Activated naive CD8-positive, alpha-beta T cell (primary cell): ENCODE results near the gene RIMS3.

Experiments
- H3K27ac Mint-ChIP-seq: one replicate; pipeline ENCODE4 v1.8.0; 2021; ENCODE audit warnings: mixed read lengths
- H3K27me3 Mint-ChIP-seq: one replicate; pipeline ENCODE4 v1.8.0; 2021; ENCODE audit warnings: mixed read lengths
- H3K36me3 Mint-ChIP-seq: one replicate; pipeline ENCODE4 v1.8.0; 2021; ENCODE audit warnings: mixed read lengths
- H3K4me1 Mint-ChIP-seq: one replicate; pipeline ENCODE4 v1.8.0; 2021; ENCODE audit warnings: low read depth, mixed read lengths
- H3K4me3 Mint-ChIP-seq: one replicate; pipeline ENCODE4 v1.8.0; 2021; ENCODE audit warnings: mild to moderate bottlenecking, mixed read lengths
- H3K9me3 Mint-ChIP-seq: one replicate; pipeline ENCODE4 v1.8.0; 2021; ENCODE audit warnings: low read depth, mixed read lengths

Gene RIMS3

DNA sequence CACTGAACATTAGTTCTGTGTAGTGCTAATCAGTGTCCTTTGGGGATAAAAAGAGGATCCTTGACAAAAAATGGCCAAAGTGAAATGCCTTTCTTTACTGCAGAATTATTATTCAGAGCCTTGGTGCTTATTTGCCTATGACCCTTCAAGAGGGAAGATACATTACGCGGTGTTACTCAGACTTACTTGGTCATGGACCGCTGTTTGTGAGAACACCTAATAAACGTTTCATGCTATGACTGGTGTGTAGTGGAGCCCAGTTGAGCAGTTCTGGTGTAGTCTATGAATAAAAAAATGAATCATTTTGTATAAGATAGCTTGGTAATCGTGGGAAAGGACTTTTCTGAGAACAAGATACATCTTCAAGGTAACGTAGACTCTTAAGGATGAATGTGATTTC, 34.3 kb upstream of the RIMS3 start:
- Mint-ChIP-seq H3K27ac (no peak overlapping the region), H3K4me1 (peaks cover 69% of the 10 kb centered on the region), H3K9me3 (no peaks in the 10 kb centered on the region), H3K36me3 (peaks cover 3% of the 10 kb centered on the region), H3K4me3 (no peak overlapping the region), H3K27me3 (no peaks in the 10 kb centered on the region)

DNA sequence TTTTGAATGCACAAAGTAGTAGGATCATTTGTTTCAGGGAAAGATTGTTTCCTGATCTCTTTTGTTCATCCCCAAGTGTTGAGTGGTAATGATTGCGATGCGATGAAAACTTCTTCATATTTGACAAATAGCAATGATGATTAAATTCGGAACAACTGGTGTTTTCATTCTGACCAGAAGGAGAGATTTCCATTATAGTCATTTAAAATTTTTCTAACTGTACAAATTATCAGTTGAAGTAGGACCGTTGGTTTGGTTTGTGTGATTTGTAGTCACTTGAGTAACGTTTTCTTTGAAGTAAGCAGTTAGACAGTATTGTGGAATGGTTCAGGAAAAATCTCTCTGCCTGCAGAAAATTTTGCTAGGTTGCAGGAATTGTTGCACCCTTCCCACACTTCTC, 32.0 kb upstream of the RIMS3 start:
- Mint-ChIP-seq H3K4me3 (no peak overlapping the region), H3K27me3 (no peaks in the 10 kb centered on the region), H3K9me3 (no peaks in the 10 kb centered on the region), H3K36me3 (peaks cover 9% of the 10 kb centered on the region), H3K4me1 (peaks cover 78% of the 10 kb centered on the region), H3K27ac (no peak overlapping the region)

DNA sequence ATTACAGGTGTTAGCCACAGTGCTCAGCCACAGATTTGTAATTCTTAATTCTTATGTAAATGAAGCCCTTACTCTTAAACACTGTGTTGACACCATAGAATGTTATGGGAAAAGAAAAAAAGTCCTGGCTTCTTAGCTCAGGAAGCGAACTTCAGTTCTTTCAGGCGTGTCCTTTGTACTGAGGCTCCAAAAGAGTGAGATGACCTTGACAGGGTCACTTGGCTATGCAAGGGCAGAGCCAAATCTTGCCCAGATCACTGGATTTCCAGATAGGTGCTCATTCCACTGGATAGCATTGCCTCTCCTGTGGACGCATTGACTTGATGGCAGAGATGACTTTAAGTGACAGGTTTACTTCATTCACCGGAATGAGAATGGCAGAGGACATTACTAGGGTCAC, 30.8 kb upstream of the RIMS3 start:
- no peaks in the 10 kb centered on the region for H3K9me3 Mint-ChIP-seq
- H3K4me3 Mint-ChIP-seq, result no peak overlapping the region
- H3K27ac Mint-ChIP-seq, result no peak overlapping the region
- peaks cover 76% of the 10 kb centered on the region for H3K4me1 Mint-ChIP-seq
- no peaks in the 10 kb centered on the region for H3K27me3 Mint-ChIP-seq
- H3K36me3 Mint-ChIP-seq, result peaks cover 9% of the 10 kb centered on the region

DNA sequence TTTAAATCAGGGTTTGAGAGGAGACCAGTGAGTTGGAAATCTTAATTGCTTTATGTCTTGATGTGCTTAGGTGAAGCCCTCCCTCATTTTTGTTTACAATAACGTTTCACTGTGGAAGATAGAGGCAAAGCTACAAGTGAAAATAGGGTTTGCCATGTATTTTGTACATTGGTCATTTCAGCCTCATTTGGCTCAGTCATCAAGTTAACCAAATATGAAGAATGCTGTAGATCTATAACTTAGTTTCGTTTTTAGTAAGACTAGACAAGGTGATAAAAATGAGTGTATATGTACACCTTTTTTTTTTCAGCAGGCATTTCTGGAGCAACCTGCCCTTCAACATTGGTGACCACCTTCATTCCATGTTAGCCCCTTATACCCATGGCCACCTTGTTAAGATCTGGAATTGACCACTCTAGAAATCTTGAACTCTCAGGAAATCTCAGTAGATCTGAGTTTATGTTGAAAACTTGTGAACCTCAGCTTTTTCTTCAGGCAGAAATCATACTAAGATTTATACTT, 28.9 kb upstream of the RIMS3 start:
- Mint-ChIP-seq H3K9me3 (no peaks in the 10 kb centered on the region), H3K4me3 (peak overlapping the region; percentile 100), H3K27me3 (no peaks in the 10 kb centered on the region), H3K4me1 (peaks cover 78% of the 10 kb centered on the region), H3K36me3 (peaks cover 9% of the 10 kb centered on the region), H3K27ac (peak overlapping the region; percentile 78)

DNA sequence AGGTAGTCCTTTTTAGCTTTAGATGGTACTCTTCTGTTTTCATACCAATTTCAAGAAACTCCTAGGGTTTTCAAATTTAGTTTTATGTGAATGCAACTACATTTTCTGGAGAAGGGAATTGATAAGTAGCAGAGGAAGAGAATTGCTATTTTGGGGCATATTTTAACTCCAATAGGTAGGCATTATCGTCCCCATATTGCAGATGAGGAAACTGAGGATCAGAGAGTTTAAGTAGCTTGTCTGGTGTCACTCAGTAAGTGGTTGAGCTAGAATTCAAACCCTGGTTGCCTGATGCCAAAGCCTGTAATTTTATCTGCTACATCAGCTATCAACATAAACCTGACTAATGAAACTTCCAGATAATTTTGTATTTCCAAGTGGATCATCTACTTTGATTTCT, 27.9 kb upstream of the RIMS3 start:
- peaks cover 9% of the 10 kb centered on the region for H3K36me3 Mint-ChIP-seq

DNA sequence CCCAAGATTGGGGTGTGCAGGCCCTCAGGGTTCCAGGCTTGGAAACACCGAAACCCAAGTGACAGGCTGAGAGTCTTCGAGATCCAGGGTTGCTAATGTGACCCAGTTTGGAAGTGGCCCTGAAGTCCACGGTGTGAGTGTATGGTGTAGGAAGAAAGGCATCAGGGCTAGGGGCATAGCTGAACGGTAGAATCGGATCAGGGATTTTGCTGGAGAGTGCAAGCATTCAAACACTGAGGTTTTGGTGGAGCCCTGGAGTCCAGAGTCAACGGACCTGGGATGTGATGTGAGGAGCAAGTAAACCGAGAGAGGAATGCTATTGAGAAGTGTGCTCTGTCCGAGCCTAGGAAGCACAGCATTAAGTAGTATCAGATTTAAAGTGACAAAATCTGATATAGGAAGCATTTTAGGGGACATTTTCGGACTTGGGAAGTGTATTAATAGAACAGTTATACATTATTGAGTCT, 27.0 kb upstream of the RIMS3 start:
- Mint-ChIP-seq H3K27me3 (no peaks in the 10 kb centered on the region), H3K4me3 (peak overlapping the region; percentile 100), H3K36me3 (peaks cover 11% of the 10 kb centered on the region), H3K9me3 (no peaks in the 10 kb centered on the region), H3K27ac (peak overlapping the region; percentile 99), H3K4me1 (peaks cover 68% of the 10 kb centered on the region)

More for the DNA sequence above, 27.9 kb upstream of the RIMS3 start:
- no peaks in the 10 kb centered on the region for H3K9me3 Mint-ChIP-seq
- no peaks in the 10 kb centered on the region for H3K27me3 Mint-ChIP-seq
- peak overlapping the region; percentile 78 for H3K27ac Mint-ChIP-seq
- H3K4me1 Mint-ChIP-seq, result peaks cover 73% of the 10 kb centered on the region
- peak overlapping the region; percentile 100 for H3K4me3 Mint-ChIP-seq

DNA sequence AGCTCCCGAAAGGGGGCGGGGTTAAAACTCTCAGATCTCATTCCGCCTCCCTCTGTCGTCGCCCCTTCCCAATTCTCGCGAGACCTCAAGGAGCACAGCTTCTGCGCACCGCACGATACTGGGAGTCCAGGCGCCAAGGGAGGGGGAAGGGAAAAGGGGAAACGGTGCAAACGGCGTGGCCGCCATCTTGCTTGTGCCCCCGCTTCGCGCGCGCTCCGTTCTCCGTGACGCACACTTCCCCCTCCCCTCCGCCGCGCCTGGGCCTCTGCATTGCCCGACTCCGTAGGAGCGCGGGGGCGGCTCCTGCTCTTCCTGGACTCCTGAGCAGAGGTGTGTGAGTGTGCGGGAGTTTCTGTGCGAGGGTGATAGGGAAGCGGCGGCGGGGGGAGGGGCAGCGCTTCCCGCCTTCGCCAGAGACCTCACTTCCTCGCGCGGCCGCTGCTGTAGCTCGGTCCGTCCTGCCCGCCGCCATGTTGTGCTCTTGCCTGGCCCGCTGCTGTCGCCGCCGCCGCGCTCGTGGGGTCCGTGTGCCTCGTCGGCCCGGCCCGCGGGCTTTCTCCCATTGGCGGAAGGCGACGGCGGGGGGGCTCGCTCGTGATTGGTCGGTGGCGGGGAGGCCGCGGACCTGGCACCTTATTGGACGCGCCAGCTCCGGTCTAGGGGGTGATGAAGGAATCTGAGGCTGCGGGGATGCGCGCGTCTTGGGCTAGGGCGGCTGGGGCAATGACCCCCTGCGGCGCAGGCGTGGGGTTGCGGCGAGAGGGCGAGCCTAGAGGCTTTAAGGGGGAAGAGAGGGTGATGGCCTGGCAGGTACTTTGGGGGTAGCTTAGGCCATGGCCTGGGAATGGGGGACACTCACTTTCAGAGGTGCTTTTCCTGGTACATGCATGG, 26.3 kb upstream of the RIMS3 start, which contains the start of gene NFYC:
TSS of gene NFYC (plus strand) at position 167 of the 891 bp plus-strand sequence. CDS start 47,140 bp downstream, outside the sequence.
- H3K4me3 Mint-ChIP-seq, result peak within 1 kb of the TSS; percentile 100
- H3K27ac Mint-ChIP-seq, result peak within 1 kb of the TSS; percentile 99
- no peaks in the 10 kb centered on the region for H3K9me3 Mint-ChIP-seq
- H3K27me3 Mint-ChIP-seq, result no peaks in the 10 kb centered on the region
- peaks cover 11% of the 10 kb centered on the region for H3K36me3 Mint-ChIP-seq
- H3K4me1 Mint-ChIP-seq, result peaks cover 61% of the 10 kb centered on the region

DNA sequence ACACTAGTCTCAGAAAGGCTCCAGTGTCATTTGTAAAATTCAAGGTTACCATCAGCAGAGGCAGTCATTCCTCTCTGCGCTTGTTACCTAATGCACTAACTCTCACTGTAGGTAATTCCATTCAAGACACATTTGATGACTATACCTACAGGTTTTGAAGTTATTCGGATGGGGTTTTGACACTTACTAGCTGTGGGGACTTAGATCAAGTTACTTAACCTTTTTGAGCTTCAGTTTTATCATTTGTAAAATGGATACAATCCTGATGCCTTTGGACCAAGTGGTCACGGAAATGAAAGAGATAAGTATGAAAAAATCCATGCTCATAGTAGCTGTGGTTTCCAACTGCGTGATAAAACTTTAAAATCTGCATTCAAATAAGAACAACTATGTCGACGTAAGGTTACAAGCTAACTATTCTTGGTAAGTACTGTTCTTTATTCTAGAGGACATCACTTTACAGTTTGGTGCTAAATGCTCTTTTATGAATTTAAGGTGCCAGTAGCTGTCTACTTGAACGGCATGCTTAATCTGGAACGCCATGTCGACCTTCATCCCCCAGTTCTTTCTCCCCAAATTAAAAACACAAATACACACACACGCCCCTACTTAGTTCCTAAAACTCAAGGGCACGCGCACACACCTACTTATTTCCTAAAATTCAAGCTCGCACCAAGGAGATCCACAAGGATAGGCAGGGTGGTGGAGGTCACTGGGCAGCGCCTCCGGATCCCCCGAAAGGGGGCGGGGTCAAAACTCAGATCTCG, 25.5 kb upstream of the RIMS3 start:
- Mint-ChIP-seq H3K36me3 (peaks cover 14% of the 10 kb centered on the region), H3K27me3 (no peaks in the 10 kb centered on the region), H3K4me1 (peaks cover 54% of the 10 kb centered on the region), H3K27ac (peak overlapping the region; percentile 99), H3K4me3 (peak overlapping the region; percentile 100), H3K9me3 (no peaks in the 10 kb centered on the region)

DNA sequence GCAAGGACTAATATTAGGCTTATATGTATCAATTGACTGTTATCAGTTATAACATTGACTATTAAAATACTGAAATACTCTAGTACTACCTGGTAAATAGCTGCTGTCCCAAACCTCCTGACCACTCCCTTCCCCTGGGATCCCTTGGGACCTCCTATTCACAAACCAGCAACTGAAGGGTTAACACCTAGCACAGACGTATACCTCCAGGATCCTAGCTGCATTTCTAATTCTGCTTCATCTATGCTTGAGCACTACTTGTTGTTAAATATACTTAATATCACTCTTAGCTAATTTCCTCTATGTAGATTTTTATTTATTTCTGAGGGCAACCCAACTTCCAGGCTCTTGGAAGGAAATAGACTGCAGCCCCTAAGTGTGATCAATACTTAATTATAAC, 24.3 kb upstream of the RIMS3 start:
- Mint-ChIP-seq H3K4me3 (peak overlapping the region; percentile 36), H3K4me1 (peaks cover 48% of the 10 kb centered on the region), H3K27me3 (no peaks in the 10 kb centered on the region), H3K36me3 (peaks cover 16% of the 10 kb centered on the region), H3K27ac (no peak overlapping the region), H3K9me3 (no peaks in the 10 kb centered on the region)

DNA sequence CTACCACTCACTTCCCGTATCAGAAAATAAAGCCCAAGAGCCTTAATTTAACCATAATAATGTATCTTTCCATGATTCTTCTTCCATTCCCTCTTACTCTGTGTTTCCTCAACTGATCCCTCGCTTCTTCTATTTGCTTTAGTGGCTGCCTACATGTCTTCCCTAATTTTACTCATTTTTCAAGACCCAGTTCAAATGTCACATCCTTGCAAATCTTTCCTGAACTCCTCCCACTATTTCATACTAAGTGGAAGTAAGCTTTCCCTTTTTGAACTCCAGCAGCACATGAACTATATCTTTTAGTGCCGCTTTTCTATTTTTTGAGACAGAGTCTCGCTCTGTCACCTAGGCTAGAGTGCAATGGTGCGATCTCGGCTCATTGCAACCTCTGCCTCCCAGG, 22.2 kb upstream of the RIMS3 start:
- H3K36me3 Mint-ChIP-seq, result peaks cover 10% of the 10 kb centered on the region
- H3K27ac Mint-ChIP-seq, result no peak overlapping the region
- no peak overlapping the region for H3K4me3 Mint-ChIP-seq
- peaks cover 28% of the 10 kb centered on the region for H3K4me1 Mint-ChIP-seq
- no peaks in the 10 kb centered on the region for H3K9me3 Mint-ChIP-seq
- no peaks in the 10 kb centered on the region for H3K27me3 Mint-ChIP-seq

DNA sequence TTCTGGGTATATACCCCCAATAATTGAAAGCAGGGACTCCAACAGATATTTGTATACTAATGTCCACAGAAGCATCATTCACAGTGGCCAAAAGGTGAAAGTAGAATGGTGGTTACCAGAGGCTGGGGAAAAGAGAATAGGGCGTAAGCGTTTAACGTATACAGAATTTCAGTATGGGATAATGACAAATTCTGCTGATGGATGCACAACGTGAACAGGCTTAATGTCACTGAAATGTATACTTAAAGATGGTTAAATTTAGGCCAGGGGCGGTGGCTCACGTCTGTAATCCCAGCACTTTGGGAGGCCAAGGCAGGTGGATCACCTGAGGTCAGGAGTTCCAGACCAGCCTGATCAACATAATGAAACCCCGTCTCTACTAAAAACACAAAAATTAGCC, 21.6 kb upstream of the RIMS3 start:
- Mint-ChIP-seq H3K27me3 (no peaks in the 10 kb centered on the region), H3K9me3 (no peaks in the 10 kb centered on the region), H3K36me3 (peaks cover 10% of the 10 kb centered on the region), H3K27ac (no peak overlapping the region), H3K4me1 (peaks cover 22% of the 10 kb centered on the region), H3K4me3 (no peak overlapping the region)

DNA sequence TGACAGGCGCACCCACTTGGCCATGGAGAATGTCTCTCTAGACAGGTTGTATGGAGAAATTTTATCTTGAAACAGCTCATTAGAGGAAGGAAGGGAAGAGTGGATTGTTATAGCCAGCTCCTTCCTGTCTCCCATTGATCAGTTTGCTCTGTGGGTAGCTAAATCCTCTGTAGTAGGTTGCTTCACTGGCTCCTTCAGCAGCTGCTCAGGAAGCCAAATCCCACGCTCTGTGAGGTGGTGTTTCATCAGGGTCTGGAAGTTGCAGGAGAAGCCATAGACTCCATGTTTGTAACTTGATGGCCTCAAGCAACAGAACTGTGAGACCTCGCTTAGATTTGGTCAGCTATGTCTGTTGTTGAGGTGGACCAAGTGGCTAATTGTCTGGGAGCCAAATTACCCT, 19.2 kb upstream of the RIMS3 start:
- Mint-ChIP-seq H3K27ac (no peak overlapping the region), H3K27me3 (no peaks in the 10 kb centered on the region), H3K4me3 (no peak overlapping the region), H3K4me1 (peaks cover 5% of the 10 kb centered on the region), H3K9me3 (no peaks in the 10 kb centered on the region), H3K36me3 (peaks cover 10% of the 10 kb centered on the region)

DNA sequence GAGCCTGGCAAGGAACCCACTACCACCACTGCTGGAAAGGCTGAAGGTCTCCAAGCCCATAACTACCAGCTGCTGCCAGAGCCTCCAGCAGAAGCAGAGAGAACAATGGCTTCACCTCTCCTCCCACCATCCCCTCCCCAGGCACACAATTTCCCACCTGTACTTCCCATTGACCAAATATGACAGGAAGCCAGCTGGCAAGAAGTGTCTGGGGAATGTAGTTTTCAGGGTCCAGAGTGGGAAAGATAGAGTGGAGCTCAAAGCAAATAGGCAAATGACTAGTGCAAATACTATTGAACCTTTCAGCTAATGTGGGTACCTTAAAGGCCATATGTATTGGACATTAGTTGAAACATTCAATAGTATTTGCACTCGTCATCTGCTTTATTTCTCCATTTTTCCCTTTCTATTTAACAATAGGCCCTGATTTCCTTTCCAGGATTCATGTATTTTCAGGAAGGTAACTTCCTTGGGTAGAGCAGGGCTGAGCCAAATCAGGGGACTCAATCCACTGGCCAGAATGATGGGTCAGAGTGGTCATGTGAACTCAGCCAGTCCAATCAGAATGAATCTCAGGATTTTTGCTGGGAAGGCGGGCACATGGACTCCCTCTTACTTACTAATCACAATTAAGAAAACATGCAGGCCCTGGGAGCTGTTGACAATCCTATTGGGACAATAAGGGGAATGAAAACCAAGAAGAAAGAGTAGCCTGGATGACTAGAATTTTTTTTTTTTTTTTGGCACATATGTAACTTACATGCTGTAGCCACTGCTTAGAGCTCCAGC, 13.9 kb upstream of the RIMS3 start:
- no peaks in the 10 kb centered on the region for H3K4me1 Mint-ChIP-seq
- H3K4me3 Mint-ChIP-seq, result no peak overlapping the region
- no peaks in the 10 kb centered on the region for H3K9me3 Mint-ChIP-seq
- H3K27ac Mint-ChIP-seq, result no peak overlapping the region
- no peaks in the 10 kb centered on the region for H3K27me3 Mint-ChIP-seq
- H3K36me3 Mint-ChIP-seq, result no peaks in the 10 kb centered on the region

DNA sequence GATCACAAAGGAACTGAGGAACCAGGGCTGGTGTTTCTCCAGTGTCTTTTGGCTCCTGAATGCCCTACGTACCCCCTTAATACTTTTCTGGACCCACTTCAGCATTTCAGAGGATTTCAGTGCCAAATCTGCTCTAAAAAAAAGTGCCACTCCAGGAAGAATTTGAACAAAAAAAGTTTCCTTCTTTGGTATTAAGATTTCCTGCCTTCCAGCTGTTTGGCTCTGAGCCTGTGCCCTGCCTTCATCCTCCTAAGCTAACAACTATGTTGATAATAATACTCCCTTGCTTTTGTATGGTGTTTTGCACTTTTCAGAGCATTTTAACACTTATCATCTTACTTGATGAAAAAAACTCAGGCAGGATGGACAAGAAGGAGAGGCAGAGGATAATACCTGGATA, 11.0 kb upstream of the RIMS3 start:
- Mint-ChIP-seq H3K9me3 (no peaks in the 10 kb centered on the region), H3K36me3 (no peaks in the 10 kb centered on the region), H3K4me1 (no peaks in the 10 kb centered on the region), H3K4me3 (no peak overlapping the region), H3K27ac (no peak overlapping the region), H3K27me3 (no peaks in the 10 kb centered on the region)
